ENCODE results near the gene ITPA.

DNA sequence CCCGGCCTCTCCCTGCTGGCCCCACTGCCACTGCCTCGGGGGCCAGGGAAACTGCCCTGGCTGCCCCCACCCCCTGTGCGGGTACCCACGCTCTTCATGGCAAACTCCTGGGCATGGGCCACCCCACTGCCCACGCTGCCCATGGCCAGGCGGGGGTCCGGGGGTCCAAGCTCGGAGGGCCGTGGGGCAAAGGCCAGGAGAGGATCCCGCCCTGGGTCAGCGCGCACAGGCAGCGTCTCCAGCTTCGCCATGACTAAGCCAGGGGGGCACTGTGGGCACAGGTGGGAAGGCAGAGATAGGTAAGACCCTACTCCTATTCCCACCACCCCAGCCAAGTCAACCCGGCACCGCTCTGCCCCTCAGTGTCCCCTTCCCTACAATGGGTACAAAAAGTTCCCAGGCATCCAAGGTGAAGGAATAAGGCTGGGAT, 42.4 kb upstream of the ITPA start:
- TF ChIP-seq, protein P1, sequence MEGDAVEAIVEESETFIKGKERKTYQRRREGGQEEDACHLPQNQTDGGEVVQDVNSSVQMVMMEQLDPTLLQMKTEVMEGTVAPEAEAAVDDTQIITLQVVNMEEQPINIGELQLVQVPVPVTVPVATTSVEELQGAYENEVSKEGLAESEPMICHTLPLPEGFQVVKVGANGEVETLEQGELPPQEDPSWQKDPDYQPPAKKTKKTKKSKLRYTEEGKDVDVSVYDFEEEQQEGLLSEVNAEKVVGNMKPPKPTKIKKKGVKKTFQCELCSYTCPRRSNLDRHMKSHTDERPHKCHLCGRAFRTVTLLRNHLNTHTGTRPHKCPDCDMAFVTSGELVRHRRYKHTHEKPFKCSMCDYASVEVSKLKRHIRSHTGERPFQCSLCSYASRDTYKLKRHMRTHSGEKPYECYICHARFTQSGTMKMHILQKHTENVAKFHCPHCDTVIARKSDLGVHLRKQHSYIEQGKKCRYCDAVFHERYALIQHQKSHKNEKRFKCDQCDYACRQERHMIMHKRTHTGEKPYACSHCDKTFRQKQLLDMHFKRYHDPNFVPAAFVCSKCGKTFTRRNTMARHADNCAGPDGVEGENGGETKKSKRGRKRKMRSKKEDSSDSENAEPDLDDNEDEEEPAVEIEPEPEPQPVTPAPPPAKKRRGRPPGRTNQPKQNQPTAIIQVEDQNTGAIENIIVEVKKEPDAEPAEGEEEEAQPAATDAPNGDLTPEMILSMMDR (IDR thresholded peaks at IDR 0.05), result no peak
- TF ChIP-seq POLR2A (IDR thresholded peaks at IDR 0.05), result no peak

Data from heart left ventricle (tissue), 13 donors.